SK-N-MC (cell line): ENCODE results near the gene SUN3.

Experiments
- EZH2 ChIP-seq: fragments of 200-600 bp; sonication (generic); IDR thresholded peaks from one replicate; pipeline ENCODE4 v1.6.1; 2017; ENCODE audit warnings: antibody characterized with exemption
- POLR2AphosphoS5 ChIP-seq: IDR thresholded peaks from 2 replicates; pipeline ENCODE4 v1.6.1; 2012; ENCODE audit warnings: mild to moderate bottlenecking, low read depth, low read length, borderline replicate concordance

DNA sequence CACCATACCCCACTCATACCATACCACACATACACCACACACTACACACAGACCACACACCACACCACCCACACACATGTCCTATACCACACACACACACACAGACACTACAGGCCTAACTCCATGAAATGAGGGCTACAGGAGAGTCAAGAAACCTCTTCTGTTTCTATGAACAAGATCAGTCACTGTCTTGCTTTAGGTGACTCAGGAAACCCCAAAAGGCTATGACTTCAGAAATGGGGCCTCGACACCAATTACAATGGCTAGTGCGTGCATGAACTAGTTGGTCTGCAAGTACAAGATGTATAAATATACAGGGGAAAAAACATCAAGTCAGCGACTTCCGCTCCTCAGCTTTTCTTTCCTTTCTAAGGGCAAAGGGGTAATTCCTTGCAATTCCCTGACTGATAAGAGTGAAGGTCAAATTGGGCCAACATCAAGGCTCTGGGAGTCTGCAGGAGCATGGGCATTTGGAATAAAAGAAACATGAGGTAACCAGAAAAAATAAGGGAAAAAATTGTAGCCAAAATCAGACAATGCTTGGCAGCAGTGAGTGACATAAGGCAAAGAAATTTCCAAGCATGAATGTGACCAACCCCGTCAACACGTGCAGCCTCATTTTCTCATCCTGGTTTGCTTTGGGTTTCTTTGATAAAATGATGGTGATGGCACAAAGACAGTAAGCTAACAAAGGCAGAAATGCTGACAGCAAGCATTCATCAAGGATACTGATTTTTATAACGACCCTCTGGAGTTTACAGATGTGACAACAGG is 82.1 kb downstream of the SUN3 start:
- TF ChIP-seq POLR2AphosphoS5 (no peak), EZH2 (no peak)
